HG03025 (cell line): Measurements from ENCODE around the gene AFAP1.
"Not testable (repeated sequence)": the region's sequence is repeated elsewhere in the genome, so short reads cannot be mapped to it uniquely, and the experiment has no call there.

Experiments
- ATAC-seq: cut with Tn5 transposase; IDR thresholded peaks from one replicate; pipeline ENCODE4 v1.9.1; 2021; ENCODE audit warnings: mild to moderate bottlenecking, moderate library complexity; ENCODE audit not compliant: unreplicated experiment, low FRiP score

The AFAP1 gene

DNA sequence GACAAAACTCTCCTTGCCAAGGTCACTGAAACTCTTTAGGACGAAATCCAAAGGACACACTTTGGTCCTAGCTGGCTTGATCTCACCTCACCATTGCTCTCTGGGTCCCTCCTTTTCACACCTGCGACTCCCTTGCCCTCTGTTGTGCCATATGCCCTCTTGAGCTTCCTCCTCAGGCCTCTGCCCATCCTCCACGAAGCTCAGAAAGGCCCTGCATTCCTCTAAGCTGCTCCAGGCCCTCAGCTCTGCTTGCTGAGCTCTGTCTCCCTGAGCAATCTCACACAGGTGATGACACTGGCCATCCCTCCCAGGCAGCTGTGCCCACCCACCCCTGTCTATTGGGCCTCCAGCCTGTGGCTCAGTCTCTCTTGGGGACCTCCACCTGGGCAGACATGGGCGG lies 10.1 kb upstream of the AFAP1 start:
- no peak for ATAC-seq

GRCh38 chr4:7947927-7948326 lies 8.3 kb upstream of the AFAP1 start:
- ATAC-seq = no peak

DNA sequence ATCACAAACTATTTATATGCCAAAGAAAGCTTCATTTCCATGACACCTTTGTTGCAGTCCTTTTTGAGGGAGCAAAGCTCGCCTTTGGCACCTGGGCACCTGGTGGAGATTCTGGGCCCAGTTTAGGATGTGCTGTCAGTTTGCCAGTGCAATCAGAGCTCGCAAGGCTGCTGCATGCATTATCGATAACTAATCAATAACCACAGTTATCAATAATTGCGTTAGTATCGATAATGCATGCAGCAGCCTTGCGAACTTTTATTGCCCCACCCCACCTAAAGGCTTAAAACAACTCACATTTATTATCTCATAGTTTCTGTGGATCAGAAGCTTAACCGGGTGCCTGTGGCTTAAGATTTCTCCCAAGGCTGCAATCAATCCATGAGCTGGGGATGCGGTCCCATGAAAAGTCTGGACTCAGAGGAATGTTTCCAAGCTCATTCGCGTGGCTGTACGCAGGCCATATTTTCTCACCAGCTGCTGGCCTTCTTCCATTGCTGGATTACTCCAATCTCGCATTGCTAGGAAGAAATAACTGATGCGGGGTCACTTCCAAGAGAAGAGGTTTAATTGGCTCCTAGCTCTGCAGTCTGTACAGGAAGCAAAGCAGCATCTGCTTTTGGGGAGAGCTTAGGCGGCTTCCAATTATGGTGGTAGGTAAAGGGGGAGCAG lies 6.2 kb upstream of the AFAP1 start:
- ATAC-seq = no peak

DNA sequence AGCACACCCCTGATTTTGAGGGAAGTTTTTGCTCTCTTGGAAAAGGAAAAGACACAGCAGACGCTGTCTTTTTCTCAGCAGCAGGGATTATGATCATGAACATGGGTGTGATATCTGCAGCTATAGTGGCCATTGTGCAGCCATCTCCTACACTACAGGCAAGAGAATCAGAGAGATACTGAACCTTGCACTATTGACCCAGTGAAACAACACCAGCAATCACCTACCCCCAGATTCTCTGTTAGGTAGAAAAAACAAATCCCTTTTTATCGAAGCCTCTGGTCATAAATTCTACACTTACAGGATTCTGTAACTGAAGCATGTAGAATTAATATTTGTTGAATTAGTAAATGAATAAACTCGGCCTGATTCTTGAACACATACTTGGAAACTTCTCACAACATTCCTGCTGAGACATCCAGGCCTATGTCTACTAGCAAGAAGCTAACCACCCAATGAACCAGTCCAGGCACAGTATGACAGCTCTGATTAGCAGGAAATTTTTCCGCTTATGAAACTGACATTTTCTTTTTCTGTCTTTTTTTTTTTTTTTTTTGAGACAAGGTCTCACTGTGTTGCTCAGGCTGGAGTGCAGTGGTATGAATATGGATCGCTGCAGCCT lies 5.0 kb upstream of the AFAP1 start:
- no peak for ATAC-seq

- ATAC-seq = not testable (repeated sequence)
Measured at GRCh38 chr4:7943688-7944087, 4.0 kb upstream of the AFAP1 start.

DNA sequence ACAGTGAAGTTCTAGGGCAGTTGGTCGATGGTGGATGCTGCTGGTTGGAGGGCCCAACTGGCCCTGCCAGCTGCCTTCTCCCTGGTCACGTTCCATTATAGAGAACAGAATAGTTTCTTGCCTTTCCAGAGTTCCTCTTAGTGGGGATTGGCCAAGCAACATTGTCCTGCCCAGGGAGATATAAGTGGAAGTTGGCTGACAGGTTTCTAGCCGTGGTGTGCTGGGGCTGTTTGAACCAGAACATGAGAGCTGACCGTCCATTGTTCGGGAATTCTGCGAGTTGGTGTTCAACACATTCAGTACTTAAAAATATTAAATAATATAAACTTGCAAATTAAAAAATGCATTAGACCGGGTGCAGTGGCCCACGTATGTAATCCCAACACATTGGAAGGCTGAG lies 3.5 kb upstream of the AFAP1 start:
- ATAC-seq = no peak

DNA sequence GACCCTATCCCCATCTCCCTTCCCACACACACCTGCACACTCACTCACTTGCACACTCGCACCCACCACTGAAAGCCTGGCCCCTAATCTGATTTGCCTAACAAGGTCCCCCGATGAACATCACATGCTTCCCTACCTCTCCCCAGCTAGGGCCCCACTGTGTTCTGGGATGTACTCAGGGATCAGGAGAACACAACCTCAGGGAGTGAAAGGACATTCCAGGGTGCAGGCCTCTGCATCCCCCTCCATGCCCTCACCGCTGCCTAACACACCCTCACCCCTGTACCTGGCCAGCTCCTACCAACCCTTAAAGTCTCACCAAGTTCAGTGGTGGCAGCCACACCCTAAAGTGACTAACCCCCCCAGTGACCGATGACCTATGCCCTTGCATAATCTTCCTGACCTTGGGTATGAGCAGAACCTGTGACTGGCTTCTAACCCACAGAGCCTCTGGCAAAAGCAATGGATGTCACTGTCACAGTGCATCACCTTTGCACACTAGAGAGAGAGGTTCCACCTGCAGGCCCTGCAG lies 2.4 kb upstream of the AFAP1 start:
- ATAC-seq = no peak

- no peak for ATAC-seq
Measured at GRCh38 chr4:7941111-7941964, 1.7 kb upstream of the AFAP1 start.

- no peak for ATAC-seq
Measured at GRCh38 chr4:7938609-7939376, 868 bp downstream of the AFAP1 start.

DNA sequence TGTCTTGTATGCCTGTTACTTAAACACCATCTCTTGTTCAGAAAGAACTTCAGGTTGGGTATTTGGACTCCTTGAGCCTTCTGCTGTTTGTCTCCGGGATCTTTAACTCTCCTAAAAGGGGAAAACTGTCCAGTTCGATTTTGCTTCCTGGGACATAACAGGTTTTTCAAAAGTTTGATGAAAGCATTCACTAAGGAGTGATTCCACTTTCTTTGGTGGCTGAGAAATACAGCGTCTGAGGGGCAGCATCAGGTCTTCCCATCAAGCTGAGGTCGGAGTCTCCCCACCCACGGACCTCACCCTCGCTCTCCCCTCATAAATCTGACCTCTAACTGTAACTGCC lies 1.4 kb downstream of the AFAP1 start:
- no peak for ATAC-seq

DNA sequence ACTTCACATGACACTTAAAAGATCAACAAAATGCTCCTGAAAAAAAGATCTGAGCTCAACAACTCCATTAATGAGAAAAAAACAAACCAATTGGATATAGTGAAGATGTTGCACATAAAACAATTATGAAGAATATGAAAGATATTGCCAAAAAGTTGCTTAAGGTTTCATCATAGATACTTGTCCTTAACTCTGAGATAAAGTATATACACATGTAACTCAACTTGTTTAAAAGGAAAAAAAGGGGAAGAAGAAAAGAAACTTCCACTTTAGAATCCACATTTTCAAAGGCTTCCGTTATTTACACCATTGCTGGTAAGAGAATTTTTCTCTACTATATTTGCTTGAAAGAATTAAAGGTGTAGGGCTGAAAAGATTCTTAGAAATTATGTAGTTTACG lies 2.7 kb downstream of the AFAP1 start:
- no peak for ATAC-seq

DNA sequence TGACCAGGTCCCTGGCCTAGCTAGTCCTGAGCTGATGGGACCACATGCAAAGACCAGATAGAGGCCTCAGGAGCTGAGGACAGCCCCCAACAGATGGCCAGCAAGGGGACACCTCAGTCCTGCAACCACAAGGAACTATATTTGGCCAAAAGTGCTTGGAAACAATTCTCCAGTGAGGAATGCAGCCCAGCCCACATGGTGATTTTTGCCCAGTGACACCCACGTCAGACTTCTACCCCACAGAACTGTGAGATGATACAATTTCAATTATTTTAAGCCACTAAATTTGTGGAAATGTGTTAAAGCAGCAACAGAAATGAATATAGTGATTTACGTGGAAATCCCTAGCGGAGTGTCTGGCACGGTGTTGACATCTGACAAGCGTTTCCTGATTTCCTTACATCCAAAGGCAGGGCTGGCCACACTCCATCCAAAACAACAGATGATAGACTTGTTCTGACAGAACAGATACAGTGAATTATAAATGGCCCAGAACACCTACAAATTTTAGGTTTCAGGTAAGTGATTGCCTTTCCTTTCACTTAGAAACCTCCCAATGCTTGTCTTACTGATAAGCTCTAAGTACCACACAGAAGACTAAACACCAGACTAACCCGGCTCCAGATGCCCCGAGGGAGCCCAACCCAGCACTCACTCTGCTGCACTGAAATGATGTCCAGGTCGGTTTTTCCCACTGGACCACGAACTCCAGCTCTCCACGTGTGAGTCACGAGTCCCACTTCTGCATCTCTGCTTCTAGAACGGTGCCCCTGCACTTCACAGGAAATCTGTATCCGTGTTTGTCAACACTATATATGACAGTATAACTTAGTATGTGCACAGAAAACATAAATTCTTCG lies 5.8 kb downstream of the AFAP1 start:
- no peak for ATAC-seq

DNA sequence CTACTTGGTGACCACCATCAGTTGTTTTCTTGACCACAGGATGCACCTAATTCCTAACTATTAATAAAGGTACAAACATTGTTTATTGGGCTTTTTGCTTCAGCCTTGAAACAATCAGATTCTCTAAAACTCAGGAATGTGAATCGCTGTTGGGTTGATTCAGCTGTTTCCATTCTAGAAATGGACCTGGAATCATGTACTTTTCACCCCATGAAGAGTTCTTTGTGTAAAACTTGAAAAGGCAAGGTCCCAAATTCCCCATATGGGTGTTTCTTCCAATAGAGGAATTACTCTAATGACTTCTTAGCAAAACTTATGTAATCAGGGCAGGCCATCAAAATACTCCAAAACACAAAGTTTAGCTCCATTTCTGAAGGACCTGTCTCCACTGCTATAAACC lies 7.4 kb downstream of the AFAP1 start:
- ATAC-seq = no peak

DNA sequence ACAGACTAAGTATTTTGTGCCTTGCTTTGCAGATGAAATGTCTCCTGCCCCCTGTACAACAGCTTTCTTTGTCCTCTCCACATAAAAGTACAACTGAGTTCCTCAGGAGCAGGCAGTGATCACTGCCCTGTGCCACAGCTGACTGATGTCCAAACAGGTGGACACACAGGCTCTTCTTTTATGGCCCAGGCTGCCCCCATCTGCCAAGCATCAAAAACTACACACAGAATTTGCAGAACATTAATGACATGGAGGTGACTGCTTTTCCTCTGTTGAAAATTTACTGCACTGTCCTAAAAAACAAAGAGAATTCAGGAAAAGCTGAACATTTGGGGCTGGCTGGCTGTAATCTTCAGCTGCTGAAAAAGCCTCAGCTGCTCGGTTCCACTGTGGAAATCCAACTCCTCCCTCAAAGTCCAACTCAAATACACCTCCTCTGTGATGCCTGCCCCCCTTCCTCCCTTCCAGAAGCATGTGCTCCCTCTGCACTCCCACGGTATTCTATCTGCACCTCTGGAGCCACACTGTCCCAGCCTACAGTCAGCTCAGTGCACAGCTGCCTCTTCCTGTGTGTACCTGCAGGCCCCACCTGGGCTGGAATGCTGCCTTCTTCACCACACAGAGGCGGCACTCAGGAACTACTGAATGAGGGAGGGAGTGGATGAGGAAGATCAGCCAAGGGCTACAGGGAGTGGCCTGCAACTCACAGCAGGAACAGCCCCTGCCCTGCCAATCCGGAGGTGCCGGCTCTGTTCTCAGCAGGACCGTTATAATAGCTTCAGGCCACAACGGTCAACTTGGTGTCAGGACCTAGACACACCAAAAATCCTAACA lies 10.3 kb downstream of the AFAP1 start:
- no peak for ATAC-seq

- no peak for ATAC-seq
Measured at GRCh38 chr4:7928711-7929110, 10.9 kb downstream of the AFAP1 start.

DNA sequence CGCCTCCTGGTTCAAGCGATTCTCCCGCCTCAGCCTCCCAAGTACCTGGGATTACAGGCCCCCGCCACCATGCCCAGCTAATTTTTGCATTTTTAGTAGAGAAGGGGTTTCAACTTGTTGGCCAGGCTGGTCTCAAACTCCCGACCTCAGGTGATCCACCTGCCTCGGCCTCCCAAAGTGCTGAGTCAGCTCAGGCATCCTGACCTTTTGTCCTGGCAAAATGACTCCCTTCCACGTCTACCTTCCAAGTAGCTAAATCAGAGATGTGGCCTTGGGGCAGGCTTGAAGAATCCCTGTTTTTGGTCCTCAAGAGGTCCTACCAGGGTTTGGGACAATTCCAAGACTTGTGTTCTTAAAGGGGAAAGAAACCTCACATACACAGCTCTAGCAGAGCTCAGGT lies 12.8 kb downstream of the AFAP1 start:
- ATAC-seq = no peak

DNA sequence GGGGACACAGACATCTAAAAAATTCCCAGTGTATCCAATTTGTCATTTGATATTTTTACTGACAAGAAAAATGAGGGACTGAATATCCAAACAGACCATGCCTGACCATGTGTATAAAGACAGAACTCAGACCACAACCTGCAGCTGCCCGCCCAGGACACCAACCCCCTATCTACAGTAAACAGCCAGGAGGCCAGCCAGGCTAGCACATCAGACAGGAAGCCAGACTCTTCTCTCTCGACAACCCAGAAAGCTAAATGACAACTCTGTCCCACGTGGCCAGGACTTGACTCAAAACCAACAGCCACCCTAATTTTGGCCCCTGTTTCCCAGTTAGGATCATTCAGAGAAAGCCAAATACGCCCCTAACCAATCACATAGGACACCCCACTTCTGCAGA lies 15.1 kb downstream of the AFAP1 start:
- ATAC-seq = no peak

DNA sequence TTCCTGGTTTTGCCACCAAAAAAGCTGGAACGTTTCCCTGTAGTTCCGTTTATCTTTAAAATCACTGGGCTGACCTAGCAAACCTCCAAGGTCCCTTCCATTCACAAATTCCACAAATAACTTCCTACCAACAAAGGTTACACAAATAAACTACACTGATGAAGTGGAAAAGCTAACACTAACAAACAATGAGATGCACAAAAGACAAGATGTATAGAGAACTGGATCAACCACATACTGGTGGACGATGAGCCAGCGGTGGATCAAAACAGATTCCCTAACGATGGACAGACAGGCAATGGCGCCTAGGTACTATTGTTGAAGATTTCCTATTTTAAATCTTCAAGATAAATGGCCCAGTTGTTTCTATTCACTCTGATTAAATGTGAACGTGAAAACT lies 15.5 kb downstream of the AFAP1 start:
- ATAC-seq = no peak

- no peak for ATAC-seq
Measured at GRCh38 chr4:7922466-7922865, 17.2 kb downstream of the AFAP1 start.
